Astrocyte (in vitro differentiated cells and primary cell): ENCODE measurements around the gene TRIO.

Experiments used
- EZH2 ChIP-seq: IDR thresholded peaks from 2 replicates; pipeline ENCODE4 v1.6.1; 2012; ENCODE audit warnings: mild to moderate bottlenecking, low read length, inconsistent platforms; ENCODE audit not compliant: insufficient read depth
- TF ChIP-seq, protein P1 (sequence below): IDR thresholded peaks from 2 replicates; pipeline ENCODE4 v1.5.1; 2011; ENCODE audit warnings: low read depth, mild to moderate bottlenecking, inconsistent platforms, low read length, moderate library complexity; ENCODE audit not compliant: insufficient read depth

DNA sequence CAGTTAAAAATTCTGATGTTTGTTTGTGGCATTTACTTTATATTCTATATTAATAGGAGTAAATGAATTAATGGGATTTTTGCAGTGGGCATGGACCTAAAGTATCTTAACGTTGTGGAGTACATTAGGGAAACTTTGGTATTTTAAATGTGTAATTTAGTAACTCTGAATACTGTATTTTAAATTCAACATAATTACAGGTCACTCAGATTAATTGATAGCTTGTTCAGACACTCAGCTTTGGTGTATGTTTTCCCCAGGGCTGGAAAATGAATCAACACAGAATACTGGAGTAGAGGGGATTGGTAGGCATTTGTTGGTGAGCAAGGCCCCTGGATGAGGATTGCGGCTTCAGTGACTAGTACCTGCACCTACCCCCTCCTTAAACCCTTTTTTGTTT is 117.5 kb downstream of the TRIO start:
- TF ChIP-seq, protein P1, sequence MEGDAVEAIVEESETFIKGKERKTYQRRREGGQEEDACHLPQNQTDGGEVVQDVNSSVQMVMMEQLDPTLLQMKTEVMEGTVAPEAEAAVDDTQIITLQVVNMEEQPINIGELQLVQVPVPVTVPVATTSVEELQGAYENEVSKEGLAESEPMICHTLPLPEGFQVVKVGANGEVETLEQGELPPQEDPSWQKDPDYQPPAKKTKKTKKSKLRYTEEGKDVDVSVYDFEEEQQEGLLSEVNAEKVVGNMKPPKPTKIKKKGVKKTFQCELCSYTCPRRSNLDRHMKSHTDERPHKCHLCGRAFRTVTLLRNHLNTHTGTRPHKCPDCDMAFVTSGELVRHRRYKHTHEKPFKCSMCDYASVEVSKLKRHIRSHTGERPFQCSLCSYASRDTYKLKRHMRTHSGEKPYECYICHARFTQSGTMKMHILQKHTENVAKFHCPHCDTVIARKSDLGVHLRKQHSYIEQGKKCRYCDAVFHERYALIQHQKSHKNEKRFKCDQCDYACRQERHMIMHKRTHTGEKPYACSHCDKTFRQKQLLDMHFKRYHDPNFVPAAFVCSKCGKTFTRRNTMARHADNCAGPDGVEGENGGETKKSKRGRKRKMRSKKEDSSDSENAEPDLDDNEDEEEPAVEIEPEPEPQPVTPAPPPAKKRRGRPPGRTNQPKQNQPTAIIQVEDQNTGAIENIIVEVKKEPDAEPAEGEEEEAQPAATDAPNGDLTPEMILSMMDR = no peak
- no peak for TF ChIP-seq EZH2
